HG03558 (cell line): ENCODE data around the gene EME2.

ENCODE experiments used
- ATAC-seq: cut with Tn5 transposase; IDR thresholded peaks from one replicate; pipeline ENCODE4 v1.9.1; 2021; ENCODE audit warnings: moderate number of reproducible peaks; ENCODE audit not compliant: unreplicated experiment; ENCODE audit errors: extremely low read depth

Gene EME2

GRCh38 chr16:1775846-1776671 is 3.4 kb downstream of the EME2 start:
- no peak for ATAC-seq

GRCh38 chr16:1776672-1776955 is 4.0 kb downstream of the EME2 start:
- ATAC-seq = no peak

- ATAC-seq = no peak
These were observed 4.4 kb downstream of the EME2 start for GRCh38 chr16:1776991-1777374.

- no peak for ATAC-seq
These were observed 5.0 kb downstream of the EME2 start for GRCh38 chr16:1777375-1778199.

- no peak for ATAC-seq
These were observed 5.9 kb downstream of the EME2 start for GRCh38 chr16:1778200-1779179.

GRCh38 chr16:1779234-1779701 is 6.7 kb downstream of the EME2 start:
- no peak for ATAC-seq

GRCh38 chr16:1779741-1780676 is 7.4 kb downstream of the EME2 start:
- no peak for ATAC-seq

- ATAC-seq = no peak
These were observed 8.1 kb downstream of the EME2 start for GRCh38 chr16:1780677-1781072.

GRCh38 chr16:1781254-1781653 is 8.6 kb downstream of the EME2 start:
- ATAC-seq = no peak

GRCh38 chr16:1781758-1782407 is 9.3 kb downstream of the EME2 start:
- no peak for ATAC-seq

GRCh38 chr16:1782408-1783264 is 10.0 kb downstream of the EME2 start, which contains the start of the genes NUBP2 and SPSB3:
Gene NUBP2 (plus strand): TSS chr16:1782960. CDS start chr16:1783021, 61 bp downstream.
Gene SPSB3 (minus strand): TSS chr16:1782571. CDS start chr16:1781483, 1,088 bp downstream.
- ATAC-seq = peak; percentile 69

- ATAC-seq = no peak
These were observed 12.6 kb downstream of the EME2 start for GRCh38 chr16:1784977-1785845.

- ATAC-seq = no peak
These were observed 13.2 kb downstream of the EME2 start for GRCh38 chr16:1785846-1786170.

- ATAC-seq = no peak
These were observed 13.8 kb downstream of the EME2 start for GRCh38 chr16:1786242-1787055.

- ATAC-seq = no peak
These were observed 14.4 kb downstream of the EME2 start for GRCh38 chr16:1787056-1787321.

- no peak for ATAC-seq
These were observed 14.9 kb downstream of the EME2 start for GRCh38 chr16:1787322-1788094.
